Transverse colon (tissue), 4 donors: Measurements from ENCODE around the gene TEX26. TPM values are rescaled to one million over a fixed set of nuclear protein-coding genes. Genes with fewer than 3 reads are reported as not detected.

Experiments used
- DNase-seq: peaks from one replicate; pipeline ENCODE4 v3.0.0-alpha.2; 2019
- H3K27ac ChIP-seq, 4 donors: fragments of 200-600 bp; sonication (generic); 2 replicates each; pipeline ENCODE4 v1.5.1; 2016 to 2018; ENCODE audit warnings: inconsistent platforms in 4 of 4
- H3K27me3 ChIP-seq: fragments of 200-600 bp; sonication (generic); 2 replicates; pipeline ENCODE4 v1.5.1; 2017; ENCODE audit warnings: inconsistent platforms
- H3K36me3 ChIP-seq, 4 donors: fragments of 200-600 bp; sonication (generic); 2 replicates each; pipeline ENCODE4 v1.5.1; 2017 to 2019; ENCODE audit warnings: inconsistent platforms in 4 of 4
- H3K4me1 ChIP-seq, 4 donors: fragments of 200-600 bp; sonication (generic); 2 replicates each; pipeline ENCODE4 v1.5.1; 2017 to 2020; ENCODE audit warnings: inconsistent platforms in 4 of 4
- H3K4me3 ChIP-seq, 4 donors: fragments of 200-600 bp; sonication (generic); 1 replicate in 1 of 4; 2 replicates in 3 of 4; pipeline versions ENCODE4 v1.5.1 to v1.6.1; 2017 to 2019; ENCODE audit warnings: inconsistent platforms in 4 of 4
- H3K9me3 ChIP-seq, 2 donors: fragments of 200-600 bp; sonication (generic); 2 replicates each; pipeline ENCODE4 v1.5.1; 2017 to 2019; ENCODE audit warnings: inconsistent platforms in 2 of 2
- CTCF ChIP-seq, 5 experiments: fragments of 200-600 bp in 3 of 5; fragments of 450-650 bp in 2 of 5; sonication (generic) in 3 of 5; IDR thresholded peaks; 1 replicate in 2 of 5; 2 replicates in 3 of 5; pipeline ENCODE4 v1.5.1; 2016 to 2017; ENCODE audit warnings: antibody characterized with exemption in 5 of 5, inconsistent platforms in 3 of 5, mild to moderate bottlenecking in 2 of 5, moderate library complexity in 1 of 5
- EP300 ChIP-seq: sonication (generic); formaldehyde crosslinking; IDR thresholded peaks from one replicate; pipeline ENCODE4 v1.6.1; 2017; ENCODE audit warnings: antibody characterized with exemption, low read depth
- POLR2A ChIP-seq: fragments of 450-650 bp; IDR thresholded peaks from one replicate; pipeline ENCODE4 v1.6.1; 2016; ENCODE audit warnings: antibody characterized with exemption, mild to moderate bottlenecking, moderate library complexity
- POLR2AphosphoS5 ChIP-seq, 3 donors: sonication (generic); formaldehyde crosslinking; IDR thresholded peaks; one replicate each; pipeline ENCODE4 v1.6.1; 2016; ENCODE audit warnings: antibody characterized with exemption in 3 of 3
- WGBS, 2 donors: methylation state at CpG; one replicate each; pipeline ENCODE4 v1.1.5; 2018; ENCODE audit warnings: low coverage in 1 of 2; 5-methylcytosine and 5-hydroxymethylcytosine counted together
- in situ Hi-C, 4 donors: fragments of 200-750 bp; cut with MboI; loops; one replicate each; pipeline versions ENCODE4 v1.15.0 to v1.15.1; 2017; ENCODE audit warnings: low sequenced_read_pairs in 3 of 4, low pct_ligation_motif_present in 1 of 4, low pct_unique_long_range_greater_than_20kb in 1 of 4
- intact Hi-C: fragments of 100-400 bp; cut with DNase I; formaldehyde crosslinking; loops from one replicate; pipeline ENCODE4 v1.15.1; 2023; ENCODE audit warnings: low total_unique reads
- total RNA-seq, 4 donors: library from RNA; depleted of rRNA; stranded (reverse); fragments of >200 nt; gene quantifications; one replicate each; pipeline ENCODE4 v1.1.0, GENCODE V29; 2016

TEX26 gene
- total RNA-seq, 4 donors from 2014 or later: not detected

DNA sequence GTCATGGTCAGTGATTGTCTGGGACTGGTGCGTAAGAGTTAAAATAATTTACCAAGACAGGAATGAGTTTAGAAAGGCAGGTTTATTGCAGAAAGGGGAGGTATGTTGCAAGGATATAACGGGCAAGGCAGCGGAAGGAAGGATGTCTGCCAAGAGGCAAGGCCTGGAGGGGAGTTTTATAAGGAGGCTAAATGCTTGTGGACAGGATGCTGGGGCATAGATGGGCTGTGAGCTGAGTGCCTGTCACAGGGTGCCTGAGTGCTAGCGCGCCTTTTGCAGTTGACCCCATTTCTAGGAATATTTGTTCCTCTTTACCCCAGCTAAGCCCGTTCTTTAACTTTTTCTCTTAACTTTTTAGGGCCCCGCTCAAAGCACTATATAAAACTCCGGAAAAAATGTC is 58.7 kb downstream of the TEX26 start:
- no peak overlapping the region for H3K27ac ChIP-seq
- no peak overlapping the region for H3K4me3 ChIP-seq
- in situ Hi-C loops: no loop called here
- no peaks in the 10 kb centered on the region for H3K27me3 ChIP-seq
- no peaks in the 10 kb centered on the region for H3K4me1 ChIP-seq
- intact Hi-C loops: no loop called here
- WGBS, 2 donors: 74 to 89% methylated on average over 6 to 8 of the region's 8 CpGs
- H3K36me3 ChIP-seq: no peaks in the 10 kb centered on the region
- no peak for DNase-seq
- TF ChIP-seq CTCF (IDR thresholded peaks at IDR 0.05): no peak
- TF ChIP-seq EP300: no peak
- no peak for TF ChIP-seq POLR2AphosphoS5 (IDR thresholded peaks at IDR 0.05)
- TF ChIP-seq POLR2A: no peak
- no peaks in the 10 kb centered on the region for H3K9me3 ChIP-seq

- H3K4me3 ChIP-seq: no peak overlapping the region
- H3K9me3 ChIP-seq: no peaks in the 10 kb centered on the region
- H3K27me3 ChIP-seq: no peaks in the 10 kb centered on the region
- DNase-seq: no peak
- TF ChIP-seq POLR2A: no peak
- TF ChIP-seq POLR2AphosphoS5 (IDR thresholded peaks at IDR 0.05): no peak
- TF ChIP-seq EP300: no peak
- no peak for TF ChIP-seq CTCF (IDR thresholded peaks at IDR 0.05)
- H3K27ac ChIP-seq: no peak overlapping the region
- no peaks in the 10 kb centered on the region for H3K36me3 ChIP-seq
- intact Hi-C loops: no loop called here
- no peaks in the 10 kb centered on the region for H3K4me1 ChIP-seq
- 93 to 98% methylated on average over 7 of the region's 7 CpGs for WGBS, 2 donors
- in situ Hi-C loops: no loop called here
Measured at GRCh38 chr13:30991922-30992321, 59.5 kb downstream of the TEX26 start.

DNA sequence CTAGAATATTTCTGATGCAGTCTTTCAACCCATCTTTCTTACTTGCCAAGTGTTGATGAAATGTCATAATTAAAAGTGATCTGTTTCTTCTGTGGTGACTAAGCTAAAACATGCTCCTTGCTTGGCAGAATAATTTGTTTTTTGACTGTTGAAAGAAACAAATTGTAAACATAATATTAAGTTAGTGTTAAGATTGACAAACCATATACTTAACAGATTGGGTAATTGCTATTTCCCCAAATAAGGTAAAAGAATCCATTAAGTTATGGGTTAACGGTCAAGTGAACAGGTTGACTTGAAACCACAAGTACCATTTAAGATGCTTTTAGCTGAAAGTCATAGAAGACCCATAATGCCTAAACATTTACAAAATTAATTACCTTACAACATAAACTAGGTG is 62.9 kb downstream of the TEX26 start:
- Histone ChIP-seq H3K36me3 (no peaks in the 10 kb centered on the region), H3K4me3 (no peak overlapping the region), H3K9me3 (no peaks in the 10 kb centered on the region), H3K27me3 (no peaks in the 10 kb centered on the region), H3K27ac (no peak overlapping the region), H3K4me1 (peaks cover 0 to 3% (median 0%) of the 10 kb centered on the region in 4 donors)
- DNase-seq: no peak
- WGBS, 2 donors: 67 to 84% methylated on average over 1 of the region's 1 CpG
- intact Hi-C loops: no loop called here
- no peak for TF ChIP-seq POLR2AphosphoS5 (IDR thresholded peaks at IDR 0.05)
- no peak for TF ChIP-seq EP300
- TF ChIP-seq POLR2A: no peak
- no peak for TF ChIP-seq CTCF (IDR thresholded peaks at IDR 0.05)
- in situ Hi-C loops: no loop called here

DNA sequence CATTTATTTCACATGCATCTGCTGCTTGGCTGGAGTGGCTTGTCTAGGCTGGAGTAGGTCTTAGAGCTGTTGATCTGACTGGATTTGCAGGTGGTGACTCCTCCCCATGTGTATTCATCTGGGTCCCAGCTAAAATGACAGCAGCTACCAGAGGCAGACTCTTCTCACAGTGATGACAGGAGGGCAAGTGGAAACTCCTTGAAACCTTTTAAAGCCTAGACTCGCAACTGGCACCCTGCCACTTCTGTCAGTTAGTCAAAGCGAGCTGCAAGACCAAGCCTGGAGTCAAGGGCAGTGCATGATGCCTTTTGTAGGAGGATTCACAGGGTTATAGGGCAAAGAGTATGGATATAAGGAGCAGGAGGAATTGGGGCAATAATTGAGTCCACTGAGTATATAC is 65.2 kb downstream of the TEX26 start:
- TF ChIP-seq EP300 (no peak), CTCF (IDR thresholded peaks at IDR 0.05) (no peak), POLR2A (no peak), POLR2AphosphoS5 (IDR thresholded peaks at IDR 0.05) (no peak)
- Histone ChIP-seq H3K36me3 (no peaks in the 10 kb centered on the region), H3K4me1 (peaks cover 0 to 3% (median 0%) of the 10 kb centered on the region in 4 donors), H3K4me3 (no peak overlapping the region), H3K9me3 (no peaks in the 10 kb centered on the region), H3K27me3 (no peaks in the 10 kb centered on the region), H3K27ac (no peak overlapping the region)
- 49% methylated on average over 2 of the region's 2 CpGs; no CpG with 5 or more reads in 1 of the 2 donors for WGBS, 2 donors
- in situ Hi-C loops (no loop called here), intact Hi-C loops (no loop called here)
- no peak for DNase-seq
